Measurements from ENCODE around the gene CATSPERZ. TPM values are rescaled to one million over a fixed set of nuclear protein-coding genes. Genes with fewer than 3 reads are reported as not detected.

The CATSPERZ gene
- total and polyA plus RNA-seq, 2 of the 13 experiments (the other 11 are each of a cell fraction or from before 2014, with no cell fraction given) = 0.22 to 0.48 TPM

DNA sequence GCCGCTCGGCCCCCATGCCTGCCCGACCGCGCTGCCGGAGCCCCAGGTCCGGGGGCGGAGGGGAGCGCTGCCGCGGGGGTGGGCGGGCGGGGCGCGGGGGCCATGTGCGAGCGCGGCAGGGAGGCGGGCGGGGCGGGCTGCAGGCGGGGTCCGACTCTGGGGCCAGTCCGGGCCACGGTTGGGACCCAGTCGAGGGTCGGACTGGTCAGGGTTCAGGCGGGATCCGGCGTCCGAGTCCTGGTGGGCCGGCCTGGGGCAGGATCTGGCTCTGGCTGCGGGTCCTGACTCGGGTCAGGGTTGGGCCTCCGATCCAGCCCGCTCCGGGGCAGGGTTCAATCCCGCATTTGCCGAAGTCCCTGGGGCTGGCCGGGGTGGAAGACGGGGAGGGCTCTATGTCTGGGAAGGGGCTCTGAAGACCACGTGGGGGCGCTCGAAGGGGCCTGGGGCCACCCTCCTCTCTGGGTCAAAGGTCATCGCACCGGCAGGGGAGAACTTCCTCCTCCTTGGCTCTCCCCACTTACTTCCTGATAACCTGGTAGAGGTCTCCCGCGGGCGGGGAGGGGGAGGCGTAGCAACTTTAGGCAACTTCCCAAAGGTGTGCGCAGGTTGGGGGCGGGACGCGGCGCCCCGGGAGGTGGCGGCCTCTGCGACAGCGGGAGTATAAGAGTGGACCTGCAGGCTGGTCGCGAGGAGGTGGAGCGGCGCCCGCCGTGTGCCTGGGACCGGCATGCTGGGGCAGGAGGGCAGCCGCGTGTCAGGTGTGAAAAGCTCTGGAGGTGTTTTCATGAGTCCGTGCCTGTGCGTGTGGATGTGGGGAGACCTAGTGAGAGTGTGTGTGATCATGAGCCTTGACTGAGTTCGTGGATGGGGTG, 5.8 kb downstream of the CATSPERZ start (continued):
- TF ChIP-seq AHR (CRISPR knock-in tag; IDR thresholded peaks at IDR 0.05) = 0 out of 2 replicates have a peak, but pooled peaks have one; percentile 41
- TF ChIP-seq JUNB (CRISPR knock-in tag; IDR thresholded peaks at IDR 0.05; ENCODE audit: borderline replicate concordance) = no peak
- TF ChIP-seq, protein P1, sequence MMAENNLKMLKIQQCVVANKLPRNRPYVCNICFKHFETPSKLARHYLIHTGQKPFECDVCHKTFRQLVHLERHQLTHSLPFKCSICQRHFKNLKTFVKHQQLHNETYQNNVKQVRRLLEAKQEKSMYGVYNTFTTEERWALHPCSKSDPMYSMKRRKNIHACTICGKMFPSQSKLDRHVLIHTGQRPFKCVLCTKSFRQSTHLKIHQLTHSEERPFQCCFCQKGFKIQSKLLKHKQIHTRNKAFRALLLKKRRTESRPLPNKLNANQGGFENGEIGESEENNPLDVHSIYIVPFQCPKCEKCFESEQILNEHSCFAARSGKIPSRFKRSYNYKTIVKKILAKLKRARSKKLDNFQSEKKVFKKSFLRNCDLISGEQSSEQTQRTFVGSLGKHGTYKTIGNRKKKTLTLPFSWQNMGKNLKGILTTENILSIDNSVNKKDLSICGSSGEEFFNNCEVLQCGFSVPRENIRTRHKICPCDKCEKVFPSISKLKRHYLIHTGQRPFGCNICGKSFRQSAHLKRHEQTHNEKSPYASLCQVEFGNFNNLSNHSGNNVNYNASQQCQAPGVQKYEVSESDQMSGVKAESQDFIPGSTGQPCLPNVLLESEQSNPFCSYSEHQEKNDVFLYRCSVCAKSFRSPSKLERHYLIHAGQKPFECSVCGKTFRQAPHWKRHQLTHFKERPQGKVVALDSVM (CRISPR knock-in tag; IDR thresholded peaks at IDR 0.05) = peak; percentile 52; the same call in 1 of the 2 replicates
- TF ChIP-seq YEATS4 (CRISPR knock-in tag; IDR thresholded peaks at IDR 0.05; ENCODE audit: borderline replicate concordance) = peak; percentile 45

DNA sequence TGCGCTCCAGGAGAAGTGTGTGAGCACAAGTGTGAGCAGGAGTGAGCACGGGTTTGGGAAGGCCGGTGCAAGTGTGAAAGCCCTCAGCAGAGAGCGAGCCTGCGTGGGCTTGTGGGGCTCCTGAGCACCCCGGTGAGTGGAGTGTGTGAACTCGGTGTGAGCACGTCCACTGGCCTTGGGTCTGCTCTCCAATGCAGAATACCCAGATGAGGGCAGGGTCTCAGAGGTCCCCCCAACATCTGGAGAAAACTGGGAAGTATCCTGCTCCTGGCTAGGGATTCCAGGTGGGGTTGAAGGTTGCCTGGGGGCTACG, 6.4 kb downstream of the CATSPERZ start:
- Histone ChIP-seq H3K9me3 (ENCODE audit: low read length) (no peaks in the 10 kb centered on the region), H4K20me1 (ENCODE audit: insufficient read depth, low read length) (no peaks in the 10 kb centered on the region), H3K4me2 (ENCODE audit: low read depth, low read length) (peak overlapping the region; percentile 97), H3K9ac (ENCODE audit: insufficient read depth, low read depth, low read length) (peak overlapping the region; percentile 81), H3K36me3 (replicated peaks in 1 of 2; ENCODE audit: control insufficient read depth in 1 of 2, insufficient read depth in 2 of 2, low read length in 2 of 2) (no peaks in the 10 kb centered on the region), H3K79me2 (ENCODE audit: insufficient read depth, low read length) (peaks cover 15% of the 10 kb centered on the region), H2AFZ (ENCODE audit: low read length) (no peak overlapping the region), H3K27me3 (ENCODE audit: control insufficient read depth in 1 of 2, insufficient read depth in 2 of 2, low read length in 2 of 2) (no peaks in the 10 kb centered on the region; a peak in 1 of 5 replicates), H3K27ac (ENCODE audit: extremely low read length, insufficient read depth, low read length) (peak overlapping the region; percentile 82), H3K4me3 (replicated peaks in 1 of 3; ENCODE audit: insufficient read depth in 1 of 3, low read depth in 2 of 3, low read length in 3 of 3) (peak overlapping the region; percentile 66 to 85 (median 68)), H3K4me1 (ENCODE audit: insufficient read depth, low read length) (peaks cover 65% of the 10 kb centered on the region)
- no TSS peak for BruUV-seq (replicated peaks)
- ChIA-PET CTCF (ENCODE audit: low intra/inter-chr PET ratio, low total read pairs) (interaction anchor here (1.2 kb wide), 1 partner anchor 49 kb away, joined by 3 read pairs; no protein-coding TSS in a partner anchor), POLR2A (interaction anchor here (1.3 to 5.5 kb wide), 4 partner anchors 10 to 80 kb away, joined by 3 to 103 read pairs (median 8); partner anchors contain the start of genes NUDT22, PRDX5, TRMT112 and TRPT1)
- peak; percentile 1 for ATAC-seq
- in situ Hi-C loops (cut with HindIII; ENCODE audit: extremely low pct_ligation_motif_present, low pct_unique_long_range_greater_than_20kb) (no loop called here), intact Hi-C loops (cut with micrococcal nuclease; ENCODE audit: unreplicated experiment) (loop anchor here (10.0 kb wide), 1 partner anchor 122 kb away; the partner anchor contains the start of gene STIP1)
- no peak for FAIRE-seq
- WGBS (ENCODE audit: low lambda C conversion rate) = 10% methylated on average over 2 of the region's 9 CpGs
- no peak for DNase-seq (ENCODE audit: low spot score)
- TF ChIP-seq ZNF572 (CRISPR knock-in tag; IDR thresholded peaks at IDR 0.05) (0 out of 2 replicates have a peak, but pooled peaks have one; percentile 19), CEBPG (CRISPR knock-in tag; IDR thresholded peaks at IDR 0.05) (no peak), DPF2 (CRISPR knock-in tag; IDR thresholded peaks at IDR 0.05; ENCODE audit: borderline replicate concordance, low read depth) (no peak), AGO1 (IDR thresholded peaks at IDR 0.05; ENCODE audit: low read depth, low read length, poor library complexity, severe bottlenecking) (peak; percentile 6), MEF2D (CRISPR knock-in tag; IDR thresholded peaks at IDR 0.05) (no peak), ZNF235 (CRISPR knock-in tag; IDR thresholded peaks at IDR 0.05; ENCODE audit: borderline replicate concordance) (no peak), ZNF839 (CRISPR knock-in tag; IDR thresholded peaks at IDR 0.05; ENCODE audit: borderline replicate concordance) (0 out of 2 replicates have a peak, but pooled peaks have one; percentile 33), ZNF121 (CRISPR knock-in tag; IDR thresholded peaks at IDR 0.05) (no peak), AHR (CRISPR knock-in tag; IDR thresholded peaks at IDR 0.05) (0 out of 2 replicates have a peak, but pooled peaks have one; percentile 6), POLR2AphosphoS2 (IDR thresholded peaks at IDR 0.05; ENCODE audit: low read depth, low read length) (no peak), ZNF264 (CRISPR knock-in tag; IDR thresholded peaks at IDR 0.05) (no peak), ZNF224 (CRISPR knock-in tag; IDR thresholded peaks at IDR 0.05) (0 out of 2 replicates have a peak, but pooled peaks have one; percentile 46), TAF1 (CRISPR knock-in tag; IDR thresholded peaks at IDR 0.05) (0 out of 2 replicates have a peak, but pooled peaks have one; percentile 18), DMAP1 (CRISPR knock-in tag; IDR thresholded peaks at IDR 0.05) (0 out of 2 replicates have a peak, but pooled peaks have one; percentile 10)
- TF ChIP-seq, protein P2, sequence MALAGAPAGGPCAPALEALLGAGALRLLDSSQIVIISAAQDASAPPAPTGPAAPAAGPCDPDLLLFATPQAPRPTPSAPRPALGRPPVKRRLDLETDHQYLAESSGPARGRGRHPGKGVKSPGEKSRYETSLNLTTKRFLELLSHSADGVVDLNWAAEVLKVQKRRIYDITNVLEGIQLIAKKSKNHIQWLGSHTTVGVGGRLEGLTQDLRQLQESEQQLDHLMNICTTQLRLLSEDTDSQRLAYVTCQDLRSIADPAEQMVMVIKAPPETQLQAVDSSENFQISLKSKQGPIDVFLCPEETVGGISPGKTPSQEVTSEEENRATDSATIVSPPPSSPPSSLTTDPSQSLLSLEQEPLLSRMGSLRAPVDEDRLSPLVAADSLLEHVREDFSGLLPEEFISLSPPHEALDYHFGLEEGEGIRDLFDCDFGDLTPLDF (CRISPR knock-in tag; IDR thresholded peaks at IDR 0.05) = no peak
- TF ChIP-seq, protein P3, sequence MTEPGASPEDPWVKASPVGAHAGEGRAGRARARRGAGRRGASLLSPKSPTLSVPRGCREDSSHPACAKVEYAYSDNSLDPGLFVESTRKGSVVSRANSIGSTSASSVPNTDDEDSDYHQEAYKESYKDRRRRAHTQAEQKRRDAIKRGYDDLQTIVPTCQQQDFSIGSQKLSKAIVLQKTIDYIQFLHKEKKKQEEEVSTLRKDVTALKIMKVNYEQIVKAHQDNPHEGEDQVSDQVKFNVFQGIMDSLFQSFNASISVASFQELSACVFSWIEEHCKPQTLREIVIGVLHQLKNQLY (CRISPR knock-in tag; IDR thresholded peaks at IDR 0.05) = no peak

Data from HepG2 (cell line).